Chondrocyte (in vitro differentiated cells): ENCODE data around the gene MSH5. TPM values are rescaled to one million over a fixed set of nuclear protein-coding genes. Genes with fewer than 3 reads are reported as not detected.

Source experiments
- DNase-seq: peaks from one replicate; pipeline ENCODE4 v3.0.0; 2021; ENCODE audit warnings: mixed read lengths, low spot score
- H3K27ac Mint-ChIP-seq: one replicate; pipeline ENCODE4 v1.8.0; 2021; ENCODE audit warnings: mild to moderate bottlenecking, moderate library complexity, mixed read lengths; ENCODE audit not compliant: unreplicated experiment
- H3K27me3 Mint-ChIP-seq: 2 replicates; pipeline ENCODE4 v1.8.0; 2021; ENCODE audit warnings: low read depth, mixed read lengths
- H3K36me3 Mint-ChIP-seq: 2 replicates; pipeline ENCODE4 v1.8.0; 2021; ENCODE audit warnings: low read depth, mixed read lengths
- H3K4me1 Mint-ChIP-seq: 2 replicates; pipeline ENCODE4 v1.8.0; 2021; ENCODE audit warnings: low read depth, mild to moderate bottlenecking, mixed read lengths
- H3K4me3 Mint-ChIP-seq: one replicate; pipeline ENCODE4 v1.8.0; 2021; ENCODE audit warnings: mild to moderate bottlenecking, moderate library complexity, mixed read lengths; ENCODE audit not compliant: unreplicated experiment
- H3K9me3 Mint-ChIP-seq: 2 replicates; pipeline ENCODE4 v1.8.0; 2021; ENCODE audit warnings: low read depth, mixed read lengths
- total RNA-seq: library from RNA; stranded (reverse); gene quantifications from 3 replicates; pipeline ENCODE4 v1.2.1, GENCODE V29; 2021
- TF ChIP-seq, protein P1 (sequence below): fragments of 200-600 bp; sonication (generic); IDR thresholded peaks from 2 replicates; pipeline ENCODE4 v1.5.0; 2021; ENCODE audit warnings: antibody characterized with exemption, mild to moderate bottlenecking, moderate library complexity

Gene MSH5
- total RNA-seq, 1 donor from 2014 or later = 9.4 TPM

- DNase-seq = no peak
- Mint-ChIP-seq H3K4me3 (no peak overlapping the region), H3K9me3 (no peaks in the 10 kb centered on the region), H3K27ac (no peak overlapping the region), H3K4me1 (peaks cover 3% of the 10 kb centered on the region), H3K36me3 (peaks cover 31% of the 10 kb centered on the region), H3K27me3 (no peaks in the 10 kb centered on the region)
- TF ChIP-seq, protein P1, sequence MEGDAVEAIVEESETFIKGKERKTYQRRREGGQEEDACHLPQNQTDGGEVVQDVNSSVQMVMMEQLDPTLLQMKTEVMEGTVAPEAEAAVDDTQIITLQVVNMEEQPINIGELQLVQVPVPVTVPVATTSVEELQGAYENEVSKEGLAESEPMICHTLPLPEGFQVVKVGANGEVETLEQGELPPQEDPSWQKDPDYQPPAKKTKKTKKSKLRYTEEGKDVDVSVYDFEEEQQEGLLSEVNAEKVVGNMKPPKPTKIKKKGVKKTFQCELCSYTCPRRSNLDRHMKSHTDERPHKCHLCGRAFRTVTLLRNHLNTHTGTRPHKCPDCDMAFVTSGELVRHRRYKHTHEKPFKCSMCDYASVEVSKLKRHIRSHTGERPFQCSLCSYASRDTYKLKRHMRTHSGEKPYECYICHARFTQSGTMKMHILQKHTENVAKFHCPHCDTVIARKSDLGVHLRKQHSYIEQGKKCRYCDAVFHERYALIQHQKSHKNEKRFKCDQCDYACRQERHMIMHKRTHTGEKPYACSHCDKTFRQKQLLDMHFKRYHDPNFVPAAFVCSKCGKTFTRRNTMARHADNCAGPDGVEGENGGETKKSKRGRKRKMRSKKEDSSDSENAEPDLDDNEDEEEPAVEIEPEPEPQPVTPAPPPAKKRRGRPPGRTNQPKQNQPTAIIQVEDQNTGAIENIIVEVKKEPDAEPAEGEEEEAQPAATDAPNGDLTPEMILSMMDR = no peak
Observed at GRCh38 chr6:31782126-31782855, 42.5 kb downstream of the MSH5 start.

DNA sequence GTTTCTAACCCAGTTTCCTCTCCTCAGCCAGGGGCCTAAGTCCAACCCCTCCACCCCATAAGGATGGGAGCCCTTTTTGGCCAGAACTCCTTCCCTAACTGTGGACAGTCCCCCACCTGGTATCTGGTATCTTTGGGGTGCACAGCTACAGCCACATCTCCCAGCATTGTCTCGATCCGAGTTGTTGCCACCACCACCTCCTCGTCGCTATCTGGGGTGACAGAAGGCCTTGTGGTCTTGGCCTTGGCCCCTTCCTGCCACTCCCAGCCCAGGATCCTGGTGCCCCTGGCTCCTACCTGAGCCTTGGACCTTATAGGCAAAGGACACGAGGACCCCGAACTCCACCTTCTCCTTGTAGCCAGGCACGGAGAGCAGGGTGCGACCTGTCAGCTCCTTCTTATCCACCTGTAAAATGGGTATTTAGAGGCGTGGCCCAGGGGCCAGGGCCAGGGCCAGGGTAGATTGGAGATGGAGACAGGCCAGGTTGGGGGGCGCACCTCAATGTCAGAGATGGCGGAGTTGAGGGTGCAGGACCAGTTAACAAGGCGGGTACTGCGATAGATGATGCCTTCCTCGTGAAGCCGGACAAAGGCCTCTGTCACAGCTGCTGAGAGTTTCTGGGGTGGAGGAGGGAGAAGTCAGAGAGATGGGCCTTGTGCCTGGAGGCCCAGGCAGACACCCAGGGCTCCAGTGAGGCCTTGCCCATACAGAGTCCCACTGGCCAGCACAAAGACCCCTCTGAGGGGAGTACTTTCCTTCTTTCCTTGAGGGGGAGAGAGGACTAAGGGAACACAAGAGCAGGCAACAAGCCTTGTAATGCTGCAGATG lies 44.5 kb downstream of the MSH5 start:
- Mint-ChIP-seq H3K4me3 (no peak overlapping the region), H3K9me3 (no peaks in the 10 kb centered on the region)

GRCh38 chr6:31785475-31785874 lies 45.7 kb downstream of the MSH5 start:
- Mint-ChIP-seq H3K4me3 (no peak overlapping the region), H3K27ac (no peak overlapping the region), H3K4me1 (no peaks in the 10 kb centered on the region), H3K9me3 (no peaks in the 10 kb centered on the region), H3K27me3 (no peaks in the 10 kb centered on the region), H3K36me3 (peaks cover 29% of the 10 kb centered on the region)
- TF ChIP-seq, protein P1 = no peak
- no peak for DNase-seq

More for the DNA sequence above, 44.5 kb downstream of the MSH5 start:
- no peak overlapping the region for H3K27ac Mint-ChIP-seq
- no peaks in the 10 kb centered on the region for H3K27me3 Mint-ChIP-seq
- no peaks in the 10 kb centered on the region for H3K4me1 Mint-ChIP-seq
- DNase-seq = no peak
- TF ChIP-seq, protein P1 = no peak
- peaks cover 28% of the 10 kb centered on the region for H3K36me3 Mint-ChIP-seq

GRCh38 chr6:31791324-31792089 lies 51.7 kb downstream of the MSH5 start:
- no peak for DNase-seq
- Mint-ChIP-seq H3K4me1 (peaks cover 25% of the 10 kb centered on the region), H3K36me3 (peaks cover 11% of the 10 kb centered on the region), H3K9me3 (no peaks in the 10 kb centered on the region), H3K27me3 (no peaks in the 10 kb centered on the region), H3K27ac (peak overlapping the region; percentile 62), H3K4me3 (no peak overlapping the region)
- TF ChIP-seq, protein P1 = peak; percentile 79

DNA sequence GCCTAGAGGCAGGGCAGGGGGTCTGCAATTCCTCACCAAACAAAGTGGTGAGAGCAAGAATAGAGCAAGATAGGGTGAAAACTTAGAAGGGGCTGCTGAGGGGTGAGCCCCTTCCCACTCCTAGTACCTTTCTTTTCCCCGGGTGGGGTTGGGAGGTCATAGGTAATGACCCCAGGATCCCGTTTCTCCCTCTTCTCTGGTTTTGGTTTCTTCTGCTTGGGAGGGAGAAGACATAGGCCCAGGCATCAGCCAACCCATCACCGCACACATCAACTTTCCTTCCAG lies 52.2 kb downstream of the MSH5 start:
- no peaks in the 10 kb centered on the region for H3K27me3 Mint-ChIP-seq
- DNase-seq = no peak
- no peaks in the 10 kb centered on the region for H3K9me3 Mint-ChIP-seq
- no peak overlapping the region for H3K4me3 Mint-ChIP-seq
- H3K4me1 Mint-ChIP-seq = peaks cover 25% of the 10 kb centered on the region
- peak overlapping the region; percentile 27 for H3K27ac Mint-ChIP-seq
- peaks cover 11% of the 10 kb centered on the region for H3K36me3 Mint-ChIP-seq
- TF ChIP-seq, protein P1 = no peak
